Peyer's patch (tissue), 4 donors: ENCODE measurements around the gene SYN1.

ENCODE experiments used
- POLR2A ChIP-seq, 2 donors: fragments of 450-650 bp; IDR thresholded peaks; one replicate each; pipeline ENCODE4 v1.5.1; 2017; ENCODE audit warnings: antibody characterized with exemption in 2 of 2, mild to moderate bottlenecking in 2 of 2, moderate library complexity in 2 of 2
- TF ChIP-seq, protein P1 (sequence below), 6 experiments: fragments of 450-650 bp in 4 of 6; fragments of 200-600 bp in 2 of 6; sonication (generic) in 1 of 6; IDR thresholded peaks; one replicate each; pipeline ENCODE4 v1.5.1; 2017 to 2019; ENCODE audit warnings: antibody characterized with exemption in 6 of 6, mild to moderate bottlenecking in 3 of 6, moderate library complexity in 1 of 6

DNA sequence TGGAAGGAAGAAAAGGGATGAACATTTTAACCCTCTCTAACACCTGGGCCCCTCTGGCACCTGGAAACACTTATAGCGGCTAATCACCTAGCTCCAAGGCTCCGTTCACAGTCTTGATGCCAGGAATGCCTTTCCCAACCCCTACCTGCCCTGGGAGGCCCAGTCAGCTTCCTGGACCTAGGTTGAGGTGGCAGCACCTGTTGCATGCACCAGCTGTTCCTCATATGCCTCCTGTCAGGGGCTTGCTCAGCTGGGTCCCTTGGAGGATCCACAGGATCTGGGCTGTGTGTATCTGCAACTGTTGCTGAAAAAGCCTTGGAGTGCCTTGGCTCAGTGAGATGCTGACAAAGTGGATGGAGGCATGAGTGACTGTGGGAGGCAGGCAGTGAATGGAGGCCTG, 5.7 kb upstream of the SYN1 start:
- TF ChIP-seq, protein P1, sequence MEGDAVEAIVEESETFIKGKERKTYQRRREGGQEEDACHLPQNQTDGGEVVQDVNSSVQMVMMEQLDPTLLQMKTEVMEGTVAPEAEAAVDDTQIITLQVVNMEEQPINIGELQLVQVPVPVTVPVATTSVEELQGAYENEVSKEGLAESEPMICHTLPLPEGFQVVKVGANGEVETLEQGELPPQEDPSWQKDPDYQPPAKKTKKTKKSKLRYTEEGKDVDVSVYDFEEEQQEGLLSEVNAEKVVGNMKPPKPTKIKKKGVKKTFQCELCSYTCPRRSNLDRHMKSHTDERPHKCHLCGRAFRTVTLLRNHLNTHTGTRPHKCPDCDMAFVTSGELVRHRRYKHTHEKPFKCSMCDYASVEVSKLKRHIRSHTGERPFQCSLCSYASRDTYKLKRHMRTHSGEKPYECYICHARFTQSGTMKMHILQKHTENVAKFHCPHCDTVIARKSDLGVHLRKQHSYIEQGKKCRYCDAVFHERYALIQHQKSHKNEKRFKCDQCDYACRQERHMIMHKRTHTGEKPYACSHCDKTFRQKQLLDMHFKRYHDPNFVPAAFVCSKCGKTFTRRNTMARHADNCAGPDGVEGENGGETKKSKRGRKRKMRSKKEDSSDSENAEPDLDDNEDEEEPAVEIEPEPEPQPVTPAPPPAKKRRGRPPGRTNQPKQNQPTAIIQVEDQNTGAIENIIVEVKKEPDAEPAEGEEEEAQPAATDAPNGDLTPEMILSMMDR (IDR thresholded peaks at IDR 0.05), result no peak
- no peak for TF ChIP-seq POLR2A (IDR thresholded peaks at IDR 0.05)
